ENCODE measurements around the gene HNRNPUL2. TPM values are rescaled to one million over a fixed set of nuclear protein-coding genes. Genes with fewer than 3 reads are reported as not detected.

HNRNPUL2 gene
- total and polyA plus RNA-seq, 2 of the 4 experiments (the other 2 are of a cell fraction): 3.9 to 30.2 TPM

DNA sequence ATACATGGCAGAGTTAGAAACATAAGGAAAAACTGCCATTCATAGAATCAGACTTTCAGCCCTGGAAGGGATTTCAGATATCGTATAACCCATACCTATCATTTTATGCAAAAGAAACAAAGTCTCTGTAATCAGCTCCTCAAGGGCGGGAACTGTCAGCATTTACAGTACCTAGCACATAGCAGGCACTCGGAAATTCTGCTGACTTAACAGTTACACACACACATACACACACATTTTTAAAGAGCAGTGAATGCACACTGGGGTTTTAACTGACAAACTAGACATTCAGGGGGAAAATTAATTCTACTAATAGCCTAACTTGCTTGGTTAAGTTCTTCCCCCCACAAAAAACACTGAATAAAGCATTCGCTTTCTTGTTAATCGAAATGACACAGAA lies 11.1 kb downstream of the HNRNPUL2 start:
- no peaks in the 10 kb centered on the region for H3K27me3 ChIP-seq (ENCODE audit: control insufficient read depth, insufficient read depth, low read length)
- ATAC-seq (ENCODE audit: low read depth) (no peak), DNase-seq (no peak)
- H3K4ac ChIP-seq (ENCODE audit: low read depth, low read length): no peak overlapping the region
- no peak overlapping the region for H2BK5ac ChIP-seq (ENCODE audit: low read depth, low read length, poor library complexity, severe bottlenecking)
- no peak overlapping the region for H3K4me3 ChIP-seq (ENCODE audit: insufficient read depth, low read depth, low read length)
- H3K18ac ChIP-seq (ENCODE audit: low read depth, low read length): no peak overlapping the region
- no peak overlapping the region for H2AFZ ChIP-seq (replicated peaks; ENCODE audit: low read length, poor library complexity)
- peaks cover 69% of the 10 kb centered on the region for H3K36me3 ChIP-seq (ENCODE audit: control insufficient read depth, insufficient read depth, low read length)
- no peak overlapping the region for H3K27ac ChIP-seq (ENCODE audit: insufficient read depth, low read length)
- no peak overlapping the region for H2AK5ac ChIP-seq (ENCODE audit: low read depth, low read length)
- no peaks in the 10 kb centered on the region for H3K9me3 ChIP-seq (ENCODE audit: control insufficient read depth, insufficient read depth, low read length)
- H4K91ac ChIP-seq (ENCODE audit: insufficient read depth, low read depth, low read length): no peak overlapping the region
- no peak overlapping the region for H3K23ac ChIP-seq (ENCODE audit: low read depth, low read length)
- BruUV-seq (replicated peaks): no TSS peak
- H4K5ac ChIP-seq (ENCODE audit: low read depth, low read length): no peak overlapping the region
- H3K79me1 ChIP-seq (ENCODE audit: low read depth in 1 of 2, low read length in 2 of 2): peaks cover 33 to 64% of the 10 kb centered on the region in 2 experiments
- intact Hi-C loops (cut with micrococcal nuclease): no loop called here
- TF ChIP-seq RAD21 (IDR thresholded peaks at IDR 0.05; ENCODE audit: low read length) (no peak), MAFK (IDR thresholded peaks at IDR 0.05; ENCODE audit: low read depth, low read length) (peak; percentile 86)
- in situ Hi-C loops (cut with MboI; ENCODE audit: low sequenced_read_pairs): no loop called here
- H4K20me1 ChIP-seq (ENCODE audit: insufficient read depth, low read length): no peaks in the 10 kb centered on the region
- no peak overlapping the region for H2BK20ac ChIP-seq (ENCODE audit: low read depth, low read length)
- H2BK15ac ChIP-seq (ENCODE audit: low read depth, low read length): no peak overlapping the region
- no peak overlapping the region for H2BK120ac ChIP-seq (ENCODE audit: low read depth, low read length)
- no peak overlapping the region for H4K8ac ChIP-seq (ENCODE audit: low read depth in 2 of 2, low read length in 2 of 2)
- peaks cover 4% of the 10 kb centered on the region; the same call in 1 of the 2 replicates for H3K4me1 ChIP-seq (ENCODE audit: control insufficient read depth, insufficient read depth, low read length)
- no peak overlapping the region for H3K14ac ChIP-seq (replicated peaks; ENCODE audit: low read depth, low read length)
- dilution Hi-C loops (cut with HindIII; ENCODE audit: low sequenced_read_pairs, unreplicated experiment): no loop called here
- WGBS, 2 experiments (ENCODE audit: extremely low coverage in 2 of 2, insufficient read length in 1 of 2): 100% methylated on average over 2 of the region's 5 CpGs; no CpG with 5 or more reads in 1 of the 2 experiments
- ChIA-PET POLR2A (ENCODE audit: unreplicated experiment) (no interaction called here), CTCF (no interaction called here)
- H3K9me1 ChIP-seq (ENCODE audit: insufficient read depth, low read length): 0 out of 2 replicates have a peak, but pooled peaks cover 3% of the 10 kb centered on the region
- H3K56ac ChIP-seq (ENCODE audit: extremely low read depth, insufficient read depth, low read length): no peak overlapping the region
- H3K9ac ChIP-seq (ENCODE audit: low read depth, low read length): no peak overlapping the region
- H3K4me2 ChIP-seq (ENCODE audit: low read depth, low read length): no peak overlapping the region
- H2AK9ac ChIP-seq (replicated peaks; ENCODE audit: low read depth, low read length, poor library complexity): no peak overlapping the region

Measured in IMR-90 (cell line).